ENCODE data around the gene RND2. TPM values are rescaled to one million over a fixed set of nuclear protein-coding genes. Genes with fewer than 3 reads are reported as not detected.

The RND2 gene
- total and polyA plus RNA-seq, 2 of the 13 experiments (the other 11 are each of a cell fraction or from before 2014, with no cell fraction given), result 0.05 to 0.11 TPM

- TF ChIP-seq ZNF441 (CRISPR knock-in tag; IDR thresholded peaks at IDR 0.05; ENCODE audit: borderline replicate concordance) (0 out of 2 replicates have a peak, but pooled peaks have one; percentile 22), FOSL2 (CRISPR knock-in tag; IDR thresholded peaks at IDR 0.05) (peak; percentile 74), TGIF2 (CRISPR knock-in tag; IDR thresholded peaks at IDR 0.05) (peak; percentile 71; the same call in 1 of the 2 replicates), HNF4G (IDR thresholded peaks at IDR 0.05; ENCODE audit: borderline replicate concordance, low read depth, low read length) (no peak), HNF4G (CRISPR knock-in tag; IDR thresholded peaks at IDR 0.05; ENCODE audit: borderline replicate concordance, low read depth) (0 out of 2 replicates have a peak, but pooled peaks have one; percentile 35), ZNF563 (CRISPR knock-in tag; IDR thresholded peaks at IDR 0.05) (peak; percentile 29; the same call in 1 of the 2 replicates), GATAD1 (CRISPR knock-in tag; IDR thresholded peaks at IDR 0.05) (0 out of 2 replicates have a peak, but pooled peaks have one; percentile 10), SALL1 (CRISPR knock-in tag; IDR thresholded peaks at IDR 0.05) (0 out of 2 replicates have a peak, but pooled peaks have one; percentile 24), HDAC1 (CRISPR knock-in tag; IDR thresholded peaks at IDR 0.05) (peak; percentile 48), ZNF570 (CRISPR knock-in tag; IDR thresholded peaks at IDR 0.05; ENCODE audit: borderline replicate concordance) (no peak), ZNF644 (CRISPR knock-in tag; IDR thresholded peaks at IDR 0.05; ENCODE audit: low read depth) (no peak), TEAD3 (CRISPR knock-in tag; optimal IDR thresholded peaks at IDR 0.05; ENCODE audit: borderline replicate concordance) (peak; percentile 32), MEF2D (CRISPR knock-in tag; IDR thresholded peaks at IDR 0.05) (no peak), RARA (CRISPR knock-in tag; IDR thresholded peaks at IDR 0.05) (peak; percentile 42), ADNP (CRISPR knock-in tag; IDR thresholded peaks at IDR 0.05) (no peak), IKZF4 (CRISPR knock-in tag; IDR thresholded peaks at IDR 0.05; ENCODE audit: borderline replicate concordance, low read depth, not compliant biosample characterization) (peak; percentile 59), ZNF572 (CRISPR knock-in tag; IDR thresholded peaks at IDR 0.05) (peak; percentile 82; the same call in 1 of the 2 replicates), SP4 (CRISPR knock-in tag; IDR thresholded peaks at IDR 0.05) (0 out of 2 replicates have a peak, but pooled peaks have one; percentile 44), SNAPC4 (CRISPR knock-in tag; IDR thresholded peaks at IDR 0.05) (no peak)
- TF ChIP-seq, protein P1, sequence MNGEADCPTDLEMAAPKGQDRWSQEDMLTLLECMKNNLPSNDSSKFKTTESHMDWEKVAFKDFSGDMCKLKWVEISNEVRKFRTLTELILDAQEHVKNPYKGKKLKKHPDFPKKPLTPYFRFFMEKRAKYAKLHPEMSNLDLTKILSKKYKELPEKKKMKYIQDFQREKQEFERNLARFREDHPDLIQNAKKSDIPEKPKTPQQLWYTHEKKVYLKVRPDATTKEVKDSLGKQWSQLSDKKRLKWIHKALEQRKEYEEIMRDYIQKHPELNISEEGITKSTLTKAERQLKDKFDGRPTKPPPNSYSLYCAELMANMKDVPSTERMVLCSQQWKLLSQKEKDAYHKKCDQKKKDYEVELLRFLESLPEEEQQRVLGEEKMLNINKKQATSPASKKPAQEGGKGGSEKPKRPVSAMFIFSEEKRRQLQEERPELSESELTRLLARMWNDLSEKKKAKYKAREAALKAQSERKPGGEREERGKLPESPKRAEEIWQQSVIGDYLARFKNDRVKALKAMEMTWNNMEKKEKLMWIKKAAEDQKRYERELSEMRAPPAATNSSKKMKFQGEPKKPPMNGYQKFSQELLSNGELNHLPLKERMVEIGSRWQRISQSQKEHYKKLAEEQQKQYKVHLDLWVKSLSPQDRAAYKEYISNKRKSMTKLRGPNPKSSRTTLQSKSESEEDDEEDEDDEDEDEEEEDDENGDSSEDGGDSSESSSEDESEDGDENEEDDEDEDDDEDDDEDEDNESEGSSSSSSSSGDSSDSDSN (CRISPR knock-in tag; IDR thresholded peaks at IDR 0.05), result peak; percentile 74
- TF ChIP-seq, protein P2, sequence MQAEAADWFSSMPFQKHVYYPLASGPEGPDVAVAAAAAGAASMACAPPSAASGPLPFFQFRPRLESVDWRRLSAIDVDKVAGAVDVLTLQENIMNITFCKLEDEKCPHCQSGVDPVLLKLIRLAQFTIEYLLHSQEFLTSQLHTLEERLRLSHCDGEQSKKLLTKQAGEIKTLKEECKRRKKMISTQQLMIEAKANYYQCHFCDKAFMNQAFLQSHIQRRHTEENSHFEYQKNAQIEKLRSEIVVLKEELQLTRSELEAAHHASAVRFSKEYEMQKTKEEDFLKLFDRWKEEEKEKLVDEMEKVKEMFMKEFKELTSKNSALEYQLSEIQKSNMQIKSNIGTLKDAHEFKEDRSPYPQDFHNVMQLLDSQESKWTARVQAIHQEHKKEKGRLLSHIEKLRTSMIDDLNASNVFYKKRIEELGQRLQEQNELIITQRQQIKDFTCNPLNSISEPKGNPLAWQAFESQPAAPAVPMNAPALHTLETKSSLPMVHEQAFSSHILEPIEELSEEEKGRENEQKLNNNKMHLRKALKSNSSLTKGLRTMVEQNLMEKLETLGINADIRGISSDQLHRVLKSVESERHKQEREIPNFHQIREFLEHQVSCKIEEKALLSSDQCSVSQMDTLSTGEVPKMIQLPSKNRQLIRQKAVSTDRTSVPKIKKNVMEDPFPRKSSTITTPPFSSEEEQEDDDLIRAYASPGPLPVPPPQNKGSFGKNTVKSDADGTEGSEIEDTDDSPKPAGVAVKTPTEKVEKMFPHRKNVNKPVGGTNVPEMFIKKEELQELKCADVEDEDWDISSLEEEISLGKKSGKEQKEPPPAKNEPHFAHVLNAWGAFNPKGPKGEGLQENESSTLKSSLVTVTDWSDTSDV (CRISPR knock-in tag; IDR thresholded peaks at IDR 0.05), result 0 out of 2 replicates have a peak, but pooled peaks have one; percentile 44
These were observed 3.3 kb downstream of the RND2 start (continued) for GRCh38 chr17:43028221-43028861.

Data from HepG2 (cell line).